A549 (cell line): ENCODE results near the gene RTN4RL2.

Experiments used
- CTCF ChIP-seq: fragments of >200 bp; sonication (Bioruptor Twin); formaldehyde crosslinking; IDR thresholded peaks from 3 replicates; pipeline ENCODE4 v1.5.1; 2016
- EP300 ChIP-seq, 2 experiments: fragments of >200 bp; sonication (Bioruptor Twin); formaldehyde crosslinking; IDR thresholded peaks; 2 replicates in 1 of 2; 3 replicates in 1 of 2; pipeline ENCODE4 v1.6.1; 2016 to 2017
- REST ChIP-seq: fragments of 200-600 bp; sonication (generic); IDR thresholded peaks from 2 replicates; pipeline ENCODE4 v1.6.1; 2016; ENCODE audit warnings: antibody characterized with exemption, mild to moderate bottlenecking, moderate library complexity

GRCh38 chr11:57500926-57501325 is 40.6 kb downstream of the RTN4RL2 start:
- TF ChIP-seq EP300 (IDR thresholded peaks at IDR 0.05) (no peak), CTCF (no peak), REST (no peak)
